Head of caudate nucleus (tissue), 42 donors: ENCODE results near the gene TBX19.

Source experiments
- DNase-seq, 42 donors: peaks; one replicate each; pipeline versions ENCODE4 v3.0.0 to v3.0.0-alpha.2; 2020 to 2021; ENCODE audit warnings: mixed read lengths in 7 of 42
- intact Hi-C: fragments of 100-400 bp; cut with DNase I; formaldehyde crosslinking; loops from one replicate; pipeline ENCODE4 v1.15.0; 2022

Gene TBX19

GRCh38 chr1:168312718-168313604 is 32.3 kb downstream of the TBX19 start:
- intact Hi-C loops = no loop called here
- peak in 18 of 42 donors; percentile 11 to 68 (median 32) for DNase-seq

GRCh38 chr1:168316142-168316541 is 35.5 kb downstream of the TBX19 start:
- intact Hi-C loops = no loop called here

GRCh38 chr1:168317309-168317708 is 36.6 kb downstream of the TBX19 start:
- no peak for DNase-seq
- intact Hi-C loops = no loop called here

More at GRCh38 chr1:168316142-168316541, 35.5 kb downstream of the TBX19 start:
- no peak for DNase-seq

GRCh38 chr1:168319691-168320090 is 39.0 kb downstream of the TBX19 start:
- intact Hi-C loops = no loop called here
- DNase-seq = no peak

GRCh38 chr1:168320149-168320548 is 39.5 kb downstream of the TBX19 start:
- intact Hi-C loops = no loop called here
- DNase-seq = no peak

GRCh38 chr1:168320800-168321450 is 40.2 kb downstream of the TBX19 start:
- intact Hi-C loops = no loop called here
- peak in 31 of 42 donors; percentile 7 to 84 (median 46) for DNase-seq

- intact Hi-C loops = no loop called here
- DNase-seq = no peak
Measured at GRCh38 chr1:168321945-168322344, 41.3 kb downstream of the TBX19 start.

- intact Hi-C loops = no loop called here
- no peak for DNase-seq
Measured at GRCh38 chr1:168324745-168325425, 44.2 kb downstream of the TBX19 start.

- intact Hi-C loops = no loop called here
- no peak for DNase-seq
Measured at GRCh38 chr1:168328731-168329364, 48.2 kb downstream of the TBX19 start.

- intact Hi-C loops = loop anchor here (10.0 kb wide), 1 partner anchor 95 kb away; no protein-coding TSS in a partner anchor
- DNase-seq = no peak
Measured at GRCh38 chr1:168330285-168330684, 49.6 kb downstream of the TBX19 start.

- DNase-seq = no peak
- intact Hi-C loops = loop anchor here (10.0 kb wide), 1 partner anchor 97 kb away; no protein-coding TSS in a partner anchor
Measured at GRCh38 chr1:168331569-168331968, 50.9 kb downstream of the TBX19 start.

GRCh38 chr1:168333562-168334276 is 53.0 kb downstream of the TBX19 start:
- no peak for DNase-seq
- intact Hi-C loops = loop anchor here (10.0 kb wide), 1 partner anchor 99 kb away; no protein-coding TSS in a partner anchor

- DNase-seq = no peak
- intact Hi-C loops = loop anchor here (10.0 kb wide), 1 partner anchor 101 kb away; no protein-coding TSS in a partner anchor
Measured at GRCh38 chr1:168335500-168335899, 54.8 kb downstream of the TBX19 start.

- intact Hi-C loops = loop anchor here (10.0 kb wide), 1 partner anchor 104 kb away; no protein-coding TSS in a partner anchor
- DNase-seq = no peak
Measured at GRCh38 chr1:168338589-168339503, 58.2 kb downstream of the TBX19 start.

- no peak for DNase-seq
- intact Hi-C loops = no loop called here
Measured at GRCh38 chr1:168340781-168341482, 60.3 kb downstream of the TBX19 start.

- intact Hi-C loops = no loop called here
Measured at GRCh38 chr1:168341483-168341975, 60.9 kb downstream of the TBX19 start.

More at GRCh38 chr1:168341483-168341975, 60.9 kb downstream of the TBX19 start:
- no peak for DNase-seq
